SJSA1 (cell line): ENCODE data around the gene TPCN2. TPM values are rescaled to one million over a fixed set of nuclear protein-coding genes. Genes with fewer than 3 reads are reported as not detected.
A peak's percentile ranks its signal among the peaks of the same experiment; 100 is the strongest.

Experiments used
- DNase-seq, 2 experiments: peaks; one replicate each; pipeline ENCODE4 v3.0.0-alpha.2; 2015 to 2020; ENCODE audit warnings: low spot score in 2 of 2, low read depth in 1 of 2
- H3K27ac ChIP-seq: fragments of 250-450 bp; sonication (Bioruptor Pico); 2 replicates; pipeline ENCODE4 v1.5.1; 2020; ENCODE audit warnings: mild to moderate bottlenecking, moderate library complexity
- H3K27me3 ChIP-seq: fragments of 250-450 bp; sonication (Bioruptor Pico); replicated peaks from 2 replicates; pipeline ENCODE4 v1.5.1; 2020; ENCODE audit warnings: mild to moderate bottlenecking, moderate library complexity
- H3K36me3 ChIP-seq: fragments of 250-450 bp; sonication (Bioruptor Pico); 2 replicates; pipeline ENCODE4 v1.5.1; 2020; ENCODE audit warnings: mild to moderate bottlenecking
- H3K4me1 ChIP-seq: fragments of 250-450 bp; sonication (Bioruptor Pico); replicated peaks from 2 replicates; pipeline ENCODE4 v1.6.1; 2021; ENCODE audit warnings: mild to moderate bottlenecking
- H3K4me3 ChIP-seq: fragments of 250-450 bp; sonication (Bioruptor Pico); 2 replicates; pipeline ENCODE4 v1.5.1; 2020; ENCODE audit warnings: mild to moderate bottlenecking
- H3K9me3 ChIP-seq: fragments of 250-450 bp; sonication (Bioruptor Pico); replicated peaks from 2 replicates; pipeline ENCODE4 v1.5.1; 2020; ENCODE audit warnings: mild to moderate bottlenecking
- total RNA-seq: library from RNA; depleted of rRNA; stranded (reverse); fragments of >200 nt; shearing (Covaris generic); gene quantifications from 2 replicates; pipeline ENCODE4 v1.2.3, GENCODE V29; 2014

The TPCN2 gene
- total RNA-seq, 1 experiment from 2014 or later, result 24.1 TPM

DNA sequence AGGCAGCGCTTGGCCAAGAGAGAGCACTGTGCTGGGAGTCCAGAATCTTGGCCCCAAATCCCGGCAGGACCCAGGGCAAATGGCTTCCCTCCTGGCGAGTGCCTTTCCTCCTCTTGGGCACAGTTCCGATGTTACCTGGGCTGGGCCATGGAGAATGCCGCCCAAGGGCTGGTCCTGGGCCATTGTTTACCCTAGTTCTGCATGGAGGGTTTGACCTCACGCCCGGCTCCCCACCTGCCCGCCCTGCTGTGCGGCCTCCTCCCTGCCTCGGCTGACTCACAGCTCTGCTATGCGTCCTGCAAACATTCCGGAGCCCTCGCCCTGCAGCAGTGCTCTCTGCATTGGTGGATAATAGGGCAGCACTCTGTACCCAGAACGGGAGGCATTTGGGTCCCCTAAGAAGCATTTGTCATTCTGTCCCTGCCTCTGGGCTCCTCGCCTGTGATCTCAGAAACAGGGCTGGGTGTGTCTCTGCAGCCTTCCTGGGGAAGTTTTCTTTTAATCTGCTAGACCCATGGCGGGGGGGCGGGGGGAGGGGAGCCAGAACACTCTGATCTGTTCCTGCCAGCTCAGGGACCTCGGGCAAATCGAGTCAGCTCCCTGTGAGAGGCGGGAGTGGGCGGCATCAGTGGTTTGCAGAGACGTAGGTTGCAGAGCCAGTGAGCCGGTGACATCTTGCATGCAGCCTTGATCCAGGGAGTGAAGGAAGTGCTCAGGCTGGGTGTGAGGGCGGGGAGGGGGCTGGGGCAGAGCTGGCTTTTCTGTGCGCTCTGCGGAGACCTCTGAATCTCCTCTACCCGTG is 74.1 kb downstream of the TPCN2 start:
- peaks cover 41% of the 10 kb centered on the region for H3K4me1 ChIP-seq
- no peak overlapping the region for H3K4me3 ChIP-seq
- no peaks in the 10 kb centered on the region; the same call in 1 of the 2 replicates for H3K36me3 ChIP-seq
- DNase-seq, result peak; percentile 99 to 100
- peak overlapping the region; percentile 40 for H3K27ac ChIP-seq
- no peaks in the 10 kb centered on the region for H3K27me3 ChIP-seq
- peaks cover 2% of the 10 kb centered on the region for H3K9me3 ChIP-seq

DNA sequence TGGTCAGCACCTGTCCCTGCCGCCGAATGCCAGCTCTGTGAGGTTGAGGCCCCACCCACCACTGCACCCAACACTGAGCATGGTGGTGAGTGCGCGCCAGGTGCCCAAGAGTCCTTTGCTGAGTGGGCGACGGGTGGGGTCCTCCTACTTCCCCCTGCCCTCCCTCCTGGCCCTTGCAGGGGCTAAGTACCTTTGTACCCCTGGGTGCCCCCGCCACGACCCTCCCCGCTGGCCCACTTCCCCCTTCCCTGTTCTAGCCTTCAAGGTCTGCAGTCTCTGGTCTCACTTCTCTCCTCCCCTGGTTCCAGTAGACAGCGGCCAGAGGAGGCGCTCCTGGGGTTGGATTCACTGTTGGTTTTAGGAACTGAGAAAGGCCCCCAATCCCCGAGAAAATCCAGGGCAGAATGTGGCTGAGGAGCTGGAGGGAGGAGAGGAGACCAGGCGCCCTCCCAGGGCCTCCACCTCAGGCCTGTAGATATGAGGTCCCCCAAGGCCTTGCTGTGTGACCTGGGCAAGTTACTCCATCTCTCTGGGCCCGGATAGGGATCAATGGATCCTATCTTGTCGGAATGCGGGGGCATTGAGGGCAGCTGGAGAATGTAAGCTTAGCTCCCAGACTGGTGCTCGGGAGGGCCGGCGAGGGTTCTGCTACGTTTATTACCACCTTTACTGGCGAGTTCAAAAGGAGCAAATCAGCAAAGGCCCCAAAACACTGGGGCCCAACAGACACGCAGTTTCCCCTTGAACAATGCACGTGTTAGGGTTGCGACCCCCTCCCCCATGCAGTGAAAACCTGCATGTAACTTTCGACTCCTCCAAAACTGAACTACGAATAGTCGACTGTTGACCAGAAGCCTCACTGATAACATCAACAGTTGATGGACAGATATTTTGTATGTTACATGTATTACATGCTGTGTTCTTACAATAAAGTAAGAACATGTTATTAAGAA is 75.1 kb downstream of the TPCN2 start:
- peaks cover 39% of the 10 kb centered on the region for H3K4me1 ChIP-seq
- no peaks in the 10 kb centered on the region for H3K27me3 ChIP-seq
- peaks cover 3% of the 10 kb centered on the region; the same call in 1 of the 2 replicates for H3K36me3 ChIP-seq
- no peak overlapping the region for H3K4me3 ChIP-seq
- peak overlapping the region; percentile 40 for H3K27ac ChIP-seq
- no peak for DNase-seq
- peaks cover 6% of the 10 kb centered on the region for H3K9me3 ChIP-seq

DNA sequence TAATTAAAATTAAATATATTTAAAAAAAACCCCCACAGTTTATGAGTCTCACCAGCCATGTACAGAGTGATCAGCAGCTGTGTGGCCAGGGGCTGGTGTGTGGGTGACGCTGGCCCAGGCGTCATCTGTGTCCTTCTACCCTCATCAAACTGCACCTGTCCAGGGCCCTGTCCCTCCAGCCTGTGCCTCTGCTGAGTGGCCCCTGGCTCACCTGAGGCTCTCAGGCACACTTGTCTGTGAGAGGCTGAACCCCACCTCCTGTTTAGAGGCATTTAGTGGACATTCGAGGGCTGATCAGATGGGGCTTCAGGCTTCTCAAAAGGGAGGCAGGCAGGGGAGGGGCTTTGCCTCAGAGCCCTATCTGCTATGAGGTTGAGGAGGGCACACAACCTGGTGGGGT is 77.1 kb downstream of the TPCN2 start:
- Histone ChIP-seq H3K9me3 (peaks cover 6% of the 10 kb centered on the region), H3K4me3 (no peak overlapping the region), H3K27ac (no peak overlapping the region), H3K27me3 (no peaks in the 10 kb centered on the region), H3K36me3 (peaks cover 3% of the 10 kb centered on the region; the same call in 1 of the 2 replicates), H3K4me1 (peaks cover 31% of the 10 kb centered on the region)
- DNase-seq, result no peak

DNA sequence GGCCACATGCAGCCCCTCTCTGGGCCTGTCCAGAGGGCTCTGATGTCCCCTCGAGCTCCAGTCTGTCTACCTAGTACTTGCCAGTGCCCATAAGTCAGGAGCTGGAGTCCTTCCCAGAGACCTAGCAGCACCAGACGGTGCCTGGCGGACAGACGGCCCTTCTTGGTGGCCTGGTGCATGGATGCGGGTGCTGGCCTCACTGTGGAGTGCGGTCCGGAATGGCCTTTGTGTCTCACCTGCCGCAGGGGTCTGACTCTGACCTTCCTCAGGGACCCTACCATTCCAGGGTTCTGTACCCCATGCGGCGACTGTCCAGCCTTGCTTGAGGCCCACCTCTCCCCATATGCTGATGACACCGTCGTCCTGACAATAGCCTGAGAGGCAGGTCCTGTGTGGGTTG is 77.6 kb downstream of the TPCN2 start:
- peaks cover 3% of the 10 kb centered on the region; the same call in 1 of the 2 replicates for H3K36me3 ChIP-seq
- no peaks in the 10 kb centered on the region for H3K27me3 ChIP-seq
- peaks cover 6% of the 10 kb centered on the region for H3K9me3 ChIP-seq
- H3K27ac ChIP-seq, result no peak overlapping the region
- H3K4me3 ChIP-seq, result no peak overlapping the region
- peaks cover 35% of the 10 kb centered on the region for H3K4me1 ChIP-seq
- no peak for DNase-seq

DNA sequence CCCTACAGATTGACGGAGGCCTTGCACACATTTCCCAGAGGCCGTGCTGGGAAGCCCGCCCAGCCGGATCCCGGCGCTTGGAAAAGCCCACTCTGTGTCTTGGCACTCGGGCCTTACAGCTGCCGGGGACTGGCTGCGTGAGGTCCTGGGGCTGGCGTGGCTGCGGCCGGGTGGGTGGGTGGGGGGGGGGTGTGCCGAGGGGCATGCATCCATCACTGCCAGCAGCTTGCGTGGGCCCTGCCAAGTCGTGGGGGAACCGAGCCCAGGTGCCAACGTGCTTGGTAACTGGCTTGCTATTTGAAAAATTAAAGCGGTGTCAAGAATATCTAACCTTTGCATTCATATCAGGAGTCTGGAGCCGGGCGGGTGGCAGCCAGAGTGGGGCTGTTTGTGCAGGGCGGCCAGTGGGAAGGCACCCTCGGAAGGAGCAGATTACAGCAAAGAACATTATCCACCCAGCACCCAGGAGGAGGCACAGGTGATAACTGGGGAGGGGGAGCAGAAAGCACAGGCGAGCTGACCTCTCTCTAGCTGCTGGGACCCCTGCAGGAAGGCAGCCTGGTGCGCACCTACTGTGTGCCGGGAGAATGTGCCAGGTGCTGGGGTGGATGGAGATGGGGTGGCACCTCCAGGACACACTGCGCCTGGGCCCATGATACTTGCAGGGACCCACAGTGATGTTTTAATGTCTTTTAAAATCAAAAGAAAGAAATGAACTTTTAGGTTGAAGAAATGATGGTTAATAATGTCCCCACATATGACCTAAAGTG is 78.5 kb downstream of the TPCN2 start:
- no peak for DNase-seq
- Histone ChIP-seq H3K4me1 (peaks cover 38% of the 10 kb centered on the region), H3K36me3 (peaks cover 3% of the 10 kb centered on the region; the same call in 1 of the 2 replicates), H3K4me3 (no peak overlapping the region), H3K9me3 (peaks cover 6% of the 10 kb centered on the region), H3K27ac (no peak overlapping the region), H3K27me3 (no peaks in the 10 kb centered on the region)

DNA sequence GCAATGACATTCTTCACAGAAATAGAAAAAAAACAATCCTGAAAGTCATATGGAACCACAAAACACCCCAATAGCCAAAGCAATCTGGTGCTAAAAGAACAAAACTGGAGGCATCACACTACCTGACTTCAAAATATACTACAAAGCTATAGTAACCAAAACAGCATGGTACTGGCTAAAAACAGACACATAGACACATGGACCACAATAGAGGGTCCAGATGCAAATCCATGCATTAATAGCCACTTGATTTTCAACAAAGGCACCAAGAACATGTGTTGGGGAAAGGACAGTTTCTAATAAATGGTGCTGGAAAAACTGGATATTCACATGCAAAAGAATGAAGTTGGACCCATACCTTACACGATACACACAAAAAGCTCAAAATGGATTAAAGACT is 79.2 kb downstream of the TPCN2 start:
- Histone ChIP-seq H3K9me3 (peaks cover 6% of the 10 kb centered on the region), H3K4me1 (peaks cover 32% of the 10 kb centered on the region), H3K27me3 (no peaks in the 10 kb centered on the region), H3K36me3 (peaks cover 3% of the 10 kb centered on the region; the same call in 1 of the 2 replicates), H3K27ac (no peak overlapping the region), H3K4me3 (no peak overlapping the region)
- DNase-seq, result no peak

DNA sequence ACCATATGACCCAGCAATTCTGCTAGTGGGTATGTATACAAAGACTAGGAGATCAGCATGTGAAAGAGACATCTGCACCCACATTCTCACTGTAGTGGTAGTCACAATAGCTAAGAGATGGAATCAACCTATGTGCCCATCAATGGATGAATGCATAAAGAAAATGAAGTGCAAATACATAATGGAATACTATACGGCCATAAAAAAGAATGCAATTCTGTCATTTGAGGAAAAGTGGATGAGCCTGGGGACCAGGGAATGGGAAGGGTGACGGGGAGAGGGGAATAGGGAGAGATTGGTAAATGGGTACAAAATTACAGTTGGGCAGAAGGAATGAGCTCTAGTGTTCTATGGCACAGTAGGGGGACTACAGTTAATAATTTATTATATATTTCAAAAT is 80.3 kb downstream of the TPCN2 start:
- H3K4me1 ChIP-seq, result peaks cover 25% of the 10 kb centered on the region
- peaks cover 3% of the 10 kb centered on the region; the same call in 1 of the 2 replicates for H3K36me3 ChIP-seq
- H3K27ac ChIP-seq, result no peak overlapping the region
- no peaks in the 10 kb centered on the region for H3K27me3 ChIP-seq
- H3K9me3 ChIP-seq, result peaks cover 13% of the 10 kb centered on the region
- no peak for DNase-seq
- H3K4me3 ChIP-seq, result no peak overlapping the region

DNA sequence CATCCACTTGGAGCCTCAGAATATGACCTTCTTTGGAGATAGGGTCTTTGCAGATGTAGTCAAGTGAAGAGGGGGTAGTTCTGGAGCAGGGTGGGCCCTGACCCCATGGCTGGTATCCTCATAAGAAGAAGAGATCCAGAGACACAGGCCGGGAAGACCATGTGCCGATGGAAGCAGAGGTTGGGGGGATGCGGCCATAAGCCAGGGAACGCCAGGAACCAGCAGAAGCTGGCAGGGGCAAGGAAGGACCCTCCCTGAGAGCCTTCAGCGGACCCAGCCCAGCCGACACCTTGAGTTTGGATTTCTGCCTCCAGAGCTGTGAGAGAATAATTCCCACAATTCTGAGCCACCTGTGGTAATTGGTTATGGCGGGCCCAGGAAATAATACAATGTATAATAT is 80.9 kb downstream of the TPCN2 start:
- Histone ChIP-seq H3K4me3 (no peak overlapping the region), H3K36me3 (peaks cover 3% of the 10 kb centered on the region; the same call in 1 of the 2 replicates), H3K27me3 (no peaks in the 10 kb centered on the region), H3K27ac (no peak overlapping the region), H3K9me3 (peaks cover 13% of the 10 kb centered on the region), H3K4me1 (peaks cover 28% of the 10 kb centered on the region)
- no peak for DNase-seq

DNA sequence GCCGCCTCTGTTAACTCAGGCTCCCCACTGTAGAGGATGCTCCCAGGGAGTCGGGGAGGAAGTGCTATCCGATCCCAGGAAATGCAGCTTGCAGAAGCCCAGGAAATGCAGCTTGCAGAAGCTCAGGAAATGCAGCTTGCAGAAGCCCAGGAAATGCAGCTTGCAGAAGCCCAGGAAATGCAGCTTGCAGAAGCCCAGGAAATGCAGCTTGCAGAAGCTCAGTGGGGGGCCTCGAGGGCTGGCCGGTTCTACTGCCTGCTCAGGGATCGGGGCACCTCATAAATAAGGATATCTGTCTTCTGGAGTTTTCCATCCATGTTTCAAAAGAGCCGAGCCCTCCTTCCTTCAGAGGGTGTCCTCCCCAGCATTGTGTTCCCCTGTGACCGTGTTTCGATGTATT is 81.9 kb downstream of the TPCN2 start:
- no peak for DNase-seq
- H3K4me1 ChIP-seq, result peaks cover 38% of the 10 kb centered on the region
- H3K27ac ChIP-seq, result no peak overlapping the region
- H3K27me3 ChIP-seq, result no peaks in the 10 kb centered on the region
- H3K4me3 ChIP-seq, result no peak overlapping the region
- H3K9me3 ChIP-seq, result peaks cover 13% of the 10 kb centered on the region
- H3K36me3 ChIP-seq, result peaks cover 3% of the 10 kb centered on the region; the same call in 1 of the 2 replicates

DNA sequence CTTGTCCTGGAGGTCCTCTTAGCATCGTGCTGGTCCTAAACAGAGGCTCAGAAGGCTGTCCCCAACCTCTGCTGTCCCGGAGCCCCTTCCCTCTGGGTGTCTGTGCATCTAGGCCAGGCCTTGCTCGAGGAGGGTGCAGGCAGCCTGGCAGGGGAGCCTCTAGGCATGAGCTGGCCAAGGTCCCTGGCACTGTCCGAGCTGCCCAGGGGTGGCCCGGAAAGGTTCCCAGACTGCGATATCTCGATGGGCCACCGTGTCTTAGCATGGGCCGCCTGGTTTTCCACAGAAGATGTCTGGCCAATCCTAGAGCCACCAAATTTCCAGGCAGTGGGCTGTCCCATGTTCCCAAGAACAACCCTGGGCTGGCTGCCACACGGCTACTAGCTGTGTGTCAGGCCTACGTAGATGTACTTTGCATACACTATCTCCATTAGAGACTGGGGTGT is 82.4 kb downstream of the TPCN2 start:
- H3K9me3 ChIP-seq, result peaks cover 13% of the 10 kb centered on the region
- peaks cover 3% of the 10 kb centered on the region; the same call in 1 of the 2 replicates for H3K36me3 ChIP-seq

DNA sequence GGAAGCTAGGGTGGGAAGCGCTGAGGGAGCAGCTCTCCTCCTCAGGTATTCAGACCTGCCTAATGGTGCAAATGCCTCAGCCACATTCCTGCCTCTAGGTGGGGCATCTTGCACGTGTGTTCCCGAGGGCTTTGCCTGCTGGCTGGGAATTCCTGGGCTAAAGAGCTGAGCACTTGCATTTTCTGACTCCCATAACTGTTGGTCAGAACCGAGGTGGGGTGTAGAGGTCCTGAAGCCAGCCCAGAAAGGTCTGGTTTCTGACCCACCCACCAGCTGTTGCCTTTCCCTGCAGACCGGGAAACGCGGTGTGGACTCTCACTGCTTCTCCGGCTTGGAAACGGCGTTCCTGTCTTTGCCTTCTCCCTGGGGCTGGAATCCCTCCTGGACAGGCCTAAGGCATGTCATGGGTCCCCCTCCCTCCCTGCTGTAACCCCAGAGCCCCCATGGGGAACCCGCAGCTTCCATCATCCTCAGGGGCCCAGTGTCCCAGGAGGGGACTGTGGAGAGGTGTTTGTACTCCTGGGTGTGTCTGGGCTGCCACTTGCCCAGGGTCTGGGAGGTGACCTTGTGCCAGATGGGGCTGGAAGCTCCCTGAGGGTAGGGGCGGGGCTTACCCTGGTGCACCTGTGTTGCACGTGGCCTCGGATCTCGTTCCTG is 83.0 kb downstream of the TPCN2 start:
- Histone ChIP-seq H3K27me3 (no peaks in the 10 kb centered on the region), H3K4me3 (no peak overlapping the region), H3K36me3 (peaks cover 3% of the 10 kb centered on the region; the same call in 1 of the 2 replicates), H3K27ac (no peak overlapping the region), H3K4me1 (peaks cover 49% of the 10 kb centered on the region), H3K9me3 (peaks cover 13% of the 10 kb centered on the region)
- peak; percentile 92 to 95 for DNase-seq

More for the DNA sequence above, 82.4 kb downstream of the TPCN2 start:
- peaks cover 43% of the 10 kb centered on the region for H3K4me1 ChIP-seq
- no peak for DNase-seq
- H3K27ac ChIP-seq, result no peak overlapping the region
- no peaks in the 10 kb centered on the region for H3K27me3 ChIP-seq
- H3K4me3 ChIP-seq, result no peak overlapping the region

DNA sequence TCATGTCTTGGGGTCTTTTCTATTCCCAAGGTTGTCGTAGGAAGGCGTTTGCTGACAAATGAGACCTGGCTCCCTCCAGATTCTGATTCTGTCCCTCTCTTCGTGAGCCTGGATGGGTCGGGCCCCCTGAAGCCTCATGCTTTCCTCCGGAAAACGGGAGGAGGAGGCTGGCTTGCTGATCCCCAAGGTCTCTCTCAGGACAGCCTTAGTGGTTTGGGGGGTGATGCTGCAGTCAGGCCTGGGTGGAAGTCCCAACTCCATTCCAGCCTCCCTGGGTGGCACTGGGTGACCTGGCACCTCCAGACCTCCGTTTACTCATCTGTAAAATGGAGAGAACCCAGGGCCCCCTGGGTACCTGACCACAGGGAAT is 83.6 kb downstream of the TPCN2 start:
- Histone ChIP-seq H3K27me3 (no peaks in the 10 kb centered on the region), H3K9me3 (peaks cover 13% of the 10 kb centered on the region), H3K27ac (no peak overlapping the region), H3K4me3 (no peak overlapping the region), H3K36me3 (peaks cover 3% of the 10 kb centered on the region; the same call in 1 of the 2 replicates), H3K4me1 (peaks cover 54% of the 10 kb centered on the region)
- no peak for DNase-seq

DNA sequence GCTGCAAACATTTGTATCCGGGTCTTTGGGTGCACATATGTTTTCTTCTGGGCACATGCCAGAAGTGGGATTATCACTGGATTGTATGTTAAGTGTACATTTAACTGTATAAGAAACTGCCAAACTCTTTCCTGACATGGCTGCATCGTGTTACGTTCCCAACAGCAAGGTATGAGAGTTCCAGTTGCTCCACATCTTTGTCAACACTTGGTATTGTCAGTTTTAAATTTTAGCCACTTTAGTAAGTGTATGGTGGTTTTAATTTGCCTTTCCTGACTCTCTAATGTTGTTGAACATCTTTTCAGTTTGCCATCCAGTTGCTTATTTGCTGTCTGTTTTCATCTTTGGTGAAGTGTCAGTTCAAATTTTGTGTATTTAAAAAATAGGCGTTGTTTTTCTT is 84.5 kb downstream of the TPCN2 start:
- DNase-seq, result no peak
- Histone ChIP-seq H3K4me1 (peaks cover 64% of the 10 kb centered on the region), H3K9me3 (peaks cover 9% of the 10 kb centered on the region), H3K4me3 (no peak overlapping the region), H3K36me3 (no peaks in the 10 kb centered on the region), H3K27me3 (no peaks in the 10 kb centered on the region), H3K27ac (no peak overlapping the region)
